Esophagus squamous epithelium (tissue), 5 donors: ENCODE measurements around the gene SPOCK1. TPM values are rescaled to one million over a fixed set of nuclear protein-coding genes. Genes with fewer than 3 reads are reported as not detected.

ENCODE experiments used
- DNase-seq: peaks from one replicate; lab custom pipeline; 2025; lab: John Stamatoyannopoulos, UW
- H3K27ac ChIP-seq, 4 donors: fragments of 200-600 bp; sonication (generic); one replicate each; pipeline ENCODE4 v1.5.1; 2016 to 2019; ENCODE audit warnings: mild to moderate bottlenecking in 1 of 4
- H3K27me3 ChIP-seq, 4 donors: fragments of 200-600 bp; sonication (generic); 1 replicate in 3 of 4; 2 replicates in 1 of 4; pipeline versions ENCODE4 v1.5.1 to v1.6.0; 2017 to 2021; ENCODE audit warnings: antibody characterized with exemption in 1 of 4
- H3K36me3 ChIP-seq, 3 donors: fragments of 200-600 bp; sonication (generic); one replicate each; pipeline ENCODE4 v1.5.1; 2016 to 2019
- H3K4me1 ChIP-seq, 3 donors: fragments of 200-600 bp; sonication (generic); one replicate each; pipeline ENCODE4 v1.5.1; 2017 to 2019
- H3K4me3 ChIP-seq, 4 donors: fragments of 200-600 bp; sonication (generic); 1 replicate in 3 of 4; 2 replicates in 1 of 4; pipeline ENCODE4 v1.5.1; 2016 to 2019; ENCODE audit warnings: mild to moderate bottlenecking in 2 of 4, moderate library complexity in 1 of 4
- H3K9me3 ChIP-seq, 3 donors: fragments of 200-600 bp; sonication (generic); one replicate each; pipeline ENCODE4 v1.5.1; 2016 to 2019
- POLR2A ChIP-seq, 4 donors: fragments of 450-650 bp; IDR thresholded peaks; one replicate each; pipeline ENCODE4 v1.6.1; 2017; ENCODE audit warnings: antibody characterized with exemption in 4 of 4, mild to moderate bottlenecking in 4 of 4, moderate library complexity in 3 of 4
- WGBS, 2 donors: methylation state at CpG; one replicate each; pipeline ENCODE4 v1.1.5; 2018; 5-methylcytosine and 5-hydroxymethylcytosine counted together
- intact Hi-C: fragments of 100-400 bp; cut with DNase I; formaldehyde crosslinking; loops from one replicate; pipeline ENCODE4 v1.15.0; 2022
- total RNA-seq, 4 donors: library from RNA; depleted of rRNA; stranded (reverse); fragments of >200 nt; gene quantifications; one replicate each; pipeline ENCODE4 v1.1.0, GENCODE V29; 2016
- TF ChIP-seq, protein P1 (sequence below), 6 experiments: fragments of 450-650 bp in 4 of 6; fragments of 200-600 bp in 2 of 6; sonication (generic) in 2 of 6; IDR thresholded peaks; one replicate each; pipeline ENCODE4 v1.5.1; 2016 to 2019; ENCODE audit warnings: antibody characterized with exemption in 6 of 6, mild to moderate bottlenecking in 4 of 6, moderate library complexity in 4 of 6
- donor health status: DM: yes; HTN: yes; CAD: no.

The SPOCK1 gene
- total RNA-seq, 4 donors from 2014 or later = 0.99 to 21.9 (median 8.1) TPM

DNA sequence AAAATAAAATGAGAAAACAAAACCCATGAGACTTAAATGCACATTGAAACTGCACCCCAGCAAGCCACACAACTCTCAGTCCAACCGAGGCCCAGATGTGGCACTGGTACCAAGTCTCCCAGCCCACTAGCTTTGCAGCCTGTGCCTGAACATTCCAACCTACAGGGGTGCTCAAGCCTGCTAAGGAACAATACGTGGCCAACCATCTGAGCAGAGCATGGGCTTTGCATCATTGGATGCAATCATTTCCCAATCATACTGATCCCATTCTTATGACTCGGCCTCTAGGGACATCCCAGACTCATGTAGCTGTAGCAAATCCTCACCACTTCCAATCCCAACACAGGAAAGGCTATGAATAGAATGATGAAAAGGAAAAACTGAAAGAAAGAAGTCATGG lies 297.2 kb downstream of the SPOCK1 start:
- Histone ChIP-seq H3K36me3 (no peaks in the 10 kb centered on the region), H3K9me3 (no peaks in the 10 kb centered on the region), H3K27me3 (no peaks in the 10 kb centered on the region), H3K4me1 (peaks cover 0 to 17% (median 3%) of the 10 kb centered on the region in 3 donors), H3K4me3 (no peak overlapping the region), H3K27ac (no peak overlapping the region)
- TF ChIP-seq POLR2A (IDR thresholded peaks at IDR 0.05) = no peak
- TF ChIP-seq, protein P1, sequence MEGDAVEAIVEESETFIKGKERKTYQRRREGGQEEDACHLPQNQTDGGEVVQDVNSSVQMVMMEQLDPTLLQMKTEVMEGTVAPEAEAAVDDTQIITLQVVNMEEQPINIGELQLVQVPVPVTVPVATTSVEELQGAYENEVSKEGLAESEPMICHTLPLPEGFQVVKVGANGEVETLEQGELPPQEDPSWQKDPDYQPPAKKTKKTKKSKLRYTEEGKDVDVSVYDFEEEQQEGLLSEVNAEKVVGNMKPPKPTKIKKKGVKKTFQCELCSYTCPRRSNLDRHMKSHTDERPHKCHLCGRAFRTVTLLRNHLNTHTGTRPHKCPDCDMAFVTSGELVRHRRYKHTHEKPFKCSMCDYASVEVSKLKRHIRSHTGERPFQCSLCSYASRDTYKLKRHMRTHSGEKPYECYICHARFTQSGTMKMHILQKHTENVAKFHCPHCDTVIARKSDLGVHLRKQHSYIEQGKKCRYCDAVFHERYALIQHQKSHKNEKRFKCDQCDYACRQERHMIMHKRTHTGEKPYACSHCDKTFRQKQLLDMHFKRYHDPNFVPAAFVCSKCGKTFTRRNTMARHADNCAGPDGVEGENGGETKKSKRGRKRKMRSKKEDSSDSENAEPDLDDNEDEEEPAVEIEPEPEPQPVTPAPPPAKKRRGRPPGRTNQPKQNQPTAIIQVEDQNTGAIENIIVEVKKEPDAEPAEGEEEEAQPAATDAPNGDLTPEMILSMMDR (IDR thresholded peaks at IDR 0.05) = peak in 1 of 6 experiments; percentile 11
- no peak for DNase-seq
- WGBS, 2 donors = 69 to 76% methylated on average over 3 of the region's 3 CpGs
- intact Hi-C loops = no loop called here

DNA sequence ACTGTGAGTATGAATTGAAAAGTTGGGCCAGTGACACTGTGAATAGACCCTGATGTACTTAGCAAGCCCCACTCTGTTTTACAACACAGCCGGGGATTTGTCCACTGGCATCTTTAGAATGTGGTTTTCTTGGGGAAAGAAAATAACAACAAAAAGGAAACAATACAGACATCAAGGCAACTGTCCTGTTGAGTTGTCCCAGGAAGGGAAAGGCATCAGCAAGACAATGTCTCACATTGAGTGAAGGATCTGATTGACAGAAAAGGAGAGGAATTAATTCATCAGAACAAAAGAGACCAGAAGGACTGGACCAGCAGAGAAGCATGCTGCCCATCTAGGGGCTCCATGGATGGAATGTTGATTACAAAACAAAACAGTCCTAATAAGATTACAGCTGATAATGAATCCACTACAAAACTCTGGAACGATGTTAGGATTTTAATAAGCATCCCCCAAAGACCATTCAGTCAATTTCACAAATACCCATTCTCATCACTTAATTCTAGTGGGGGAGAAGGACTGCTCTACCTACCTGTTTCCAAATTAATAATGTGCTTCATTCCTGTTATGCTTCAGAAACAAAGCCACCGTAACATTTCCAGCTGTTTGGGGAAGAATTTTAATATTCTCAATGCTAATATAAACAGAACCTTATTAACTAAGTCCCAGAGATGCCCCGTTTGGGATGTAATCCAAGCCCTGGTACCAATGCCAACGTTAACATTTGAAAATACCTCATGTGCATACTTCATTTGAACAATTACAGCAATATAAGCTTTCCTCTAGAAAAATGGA lies 298.0 kb downstream of the SPOCK1 start:
- H3K36me3 ChIP-seq = no peaks in the 10 kb centered on the region
- no peaks in the 10 kb centered on the region for H3K9me3 ChIP-seq
- DNase-seq = no peak
- no peak overlapping the region for H3K27ac ChIP-seq
- WGBS, 2 donors = 61 to 65% methylated on average over 5 of the region's 5 CpGs
- TF ChIP-seq, protein P1 (IDR thresholded peaks at IDR 0.05) = no peak
- no peak for TF ChIP-seq POLR2A (IDR thresholded peaks at IDR 0.05)
- no peaks in the 10 kb centered on the region for H3K27me3 ChIP-seq
- no peak overlapping the region for H3K4me3 ChIP-seq
- H3K4me1 ChIP-seq = peaks cover 0 to 15% (median under 1%) of the 10 kb centered on the region in 3 donors
- intact Hi-C loops = no loop called here

DNA sequence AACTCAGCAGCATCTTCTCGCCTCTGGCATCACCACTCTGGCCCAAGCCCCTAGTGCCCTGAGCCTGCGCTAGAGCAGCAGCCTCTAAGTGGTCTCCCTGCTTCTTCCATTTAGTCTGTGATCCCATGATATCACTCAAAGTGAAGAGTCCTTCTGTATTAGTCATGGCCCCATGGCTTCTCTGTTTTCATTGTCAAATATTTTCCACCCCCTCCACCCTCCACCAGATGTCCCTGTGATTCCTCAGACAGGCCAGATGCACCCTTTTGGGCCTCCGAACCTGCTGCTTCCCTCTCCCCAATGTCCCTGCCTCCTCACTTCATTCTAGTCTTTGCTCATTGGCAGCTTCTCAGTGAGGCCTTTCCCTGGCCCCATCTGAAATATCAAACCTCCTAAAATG lies 299.2 kb downstream of the SPOCK1 start:
- Histone ChIP-seq H3K27ac (no peak overlapping the region), H3K9me3 (no peaks in the 10 kb centered on the region)

DNA sequence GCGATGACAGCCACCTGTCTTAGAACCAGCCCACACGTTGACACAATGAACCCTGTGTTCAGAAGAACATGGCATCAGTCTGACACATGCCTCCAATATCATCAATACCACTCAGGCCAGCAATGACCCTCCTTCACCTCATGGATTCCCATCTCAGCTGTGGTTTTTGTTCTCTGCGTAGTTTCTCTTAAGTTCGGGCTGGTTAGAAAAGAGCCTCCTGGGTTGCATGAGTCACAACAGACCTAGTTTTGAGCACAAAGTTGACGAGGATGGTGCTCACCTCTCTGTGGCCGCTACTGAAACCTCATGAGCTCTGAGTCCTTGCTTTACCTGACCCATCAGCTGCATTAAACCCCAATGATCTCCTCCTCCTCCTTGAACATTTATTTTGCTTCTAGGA lies 299.9 kb downstream of the SPOCK1 start:
- Histone ChIP-seq H3K4me3 (no peak overlapping the region), H3K27me3 (no peaks in the 10 kb centered on the region), H3K4me1 (no peaks in the 10 kb centered on the region), H3K36me3 (no peaks in the 10 kb centered on the region), H3K27ac (no peak overlapping the region), H3K9me3 (no peaks in the 10 kb centered on the region)
- TF ChIP-seq, protein P1 (IDR thresholded peaks at IDR 0.05) = no peak
- 77 to 84% methylated on average over 6 of the region's 6 CpGs for WGBS, 2 donors
- DNase-seq = no peak
- intact Hi-C loops = no loop called here

More for the DNA sequence above, 299.2 kb downstream of the SPOCK1 start:
- H3K36me3 ChIP-seq = no peaks in the 10 kb centered on the region
- intact Hi-C loops = no loop called here
- WGBS, 2 donors = 76% methylated on average over 3 of the region's 3 CpGs
- peaks cover 0 to 3% (median 0%) of the 10 kb centered on the region in 3 donors for H3K4me1 ChIP-seq
- TF ChIP-seq POLR2A (IDR thresholded peaks at IDR 0.05) = no peak
- TF ChIP-seq, protein P1 (IDR thresholded peaks at IDR 0.05) = no peak
- H3K27me3 ChIP-seq = no peaks in the 10 kb centered on the region
- no peak for DNase-seq
- no peak overlapping the region for H3K4me3 ChIP-seq

DNA sequence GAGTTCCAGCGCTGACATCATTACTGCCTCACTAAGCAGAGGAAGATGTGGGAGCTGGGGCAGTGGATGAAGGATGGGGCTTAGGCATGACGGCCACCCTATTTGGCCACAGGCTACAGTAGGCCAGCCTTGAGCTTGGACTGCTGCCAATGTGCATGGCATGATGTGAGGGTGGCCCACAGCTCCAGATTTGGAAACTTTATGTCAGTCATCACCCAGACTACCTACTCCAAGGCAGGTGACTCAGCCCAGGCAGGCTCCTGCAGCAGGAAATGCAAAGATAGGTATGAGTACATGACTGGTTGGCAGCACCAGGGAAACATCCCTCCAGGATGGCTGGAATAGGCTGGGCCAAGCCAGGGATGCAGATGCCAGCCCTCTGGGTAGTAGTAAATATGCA lies 303.6 kb downstream of the SPOCK1 start:
- TF ChIP-seq POLR2A (IDR thresholded peaks at IDR 0.05) = no peak
- TF ChIP-seq, protein P1 (IDR thresholded peaks at IDR 0.05) = no peak
- Histone ChIP-seq H3K36me3 (no peaks in the 10 kb centered on the region), H3K27ac (no peak overlapping the region), H3K27me3 (no peaks in the 10 kb centered on the region), H3K4me3 (no peak overlapping the region), H3K4me1 (no peaks in the 10 kb centered on the region), H3K9me3 (no peaks in the 10 kb centered on the region)
- 91 to 100% methylated on average over 1 of the region's 2 CpGs for WGBS, 2 donors
- DNase-seq = no peak
- intact Hi-C loops = no loop called here
